Measurements from ENCODE around the gene RPS3A.

Gene RPS3A

DNA sequence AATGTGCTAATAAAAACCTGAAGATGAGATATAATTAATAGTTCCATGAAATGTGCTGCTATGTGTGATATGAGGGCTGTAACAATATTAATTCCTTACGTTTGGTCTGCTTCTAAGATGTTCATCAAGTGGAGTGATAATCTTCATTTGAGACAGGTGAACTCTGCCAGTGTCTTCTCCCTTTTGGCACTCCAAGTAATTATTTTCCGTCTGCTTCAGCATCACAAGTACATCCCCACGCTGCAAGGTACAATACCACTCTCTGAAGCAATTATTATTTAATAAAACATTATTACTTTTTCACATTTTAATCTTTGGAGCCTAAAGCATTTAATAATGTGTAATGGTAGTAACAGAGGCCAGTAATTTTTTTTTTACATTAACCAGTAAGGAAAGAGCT is 44.4 kb downstream of the RPS3A start:
- H3K4me3 ChIP-seq (ENCODE audit: low read depth, low read length): no peak overlapping the region
- TF ChIP-seq, protein P1, sequence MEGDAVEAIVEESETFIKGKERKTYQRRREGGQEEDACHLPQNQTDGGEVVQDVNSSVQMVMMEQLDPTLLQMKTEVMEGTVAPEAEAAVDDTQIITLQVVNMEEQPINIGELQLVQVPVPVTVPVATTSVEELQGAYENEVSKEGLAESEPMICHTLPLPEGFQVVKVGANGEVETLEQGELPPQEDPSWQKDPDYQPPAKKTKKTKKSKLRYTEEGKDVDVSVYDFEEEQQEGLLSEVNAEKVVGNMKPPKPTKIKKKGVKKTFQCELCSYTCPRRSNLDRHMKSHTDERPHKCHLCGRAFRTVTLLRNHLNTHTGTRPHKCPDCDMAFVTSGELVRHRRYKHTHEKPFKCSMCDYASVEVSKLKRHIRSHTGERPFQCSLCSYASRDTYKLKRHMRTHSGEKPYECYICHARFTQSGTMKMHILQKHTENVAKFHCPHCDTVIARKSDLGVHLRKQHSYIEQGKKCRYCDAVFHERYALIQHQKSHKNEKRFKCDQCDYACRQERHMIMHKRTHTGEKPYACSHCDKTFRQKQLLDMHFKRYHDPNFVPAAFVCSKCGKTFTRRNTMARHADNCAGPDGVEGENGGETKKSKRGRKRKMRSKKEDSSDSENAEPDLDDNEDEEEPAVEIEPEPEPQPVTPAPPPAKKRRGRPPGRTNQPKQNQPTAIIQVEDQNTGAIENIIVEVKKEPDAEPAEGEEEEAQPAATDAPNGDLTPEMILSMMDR (IDR thresholded peaks at IDR 0.05; ENCODE audit: low read depth, low read length): no peak
- no peak for TF ChIP-seq POLR2A (IDR thresholded peaks at IDR 0.05; ENCODE audit: extremely low read depth, insufficient read length)
- TF ChIP-seq, protein P2, sequence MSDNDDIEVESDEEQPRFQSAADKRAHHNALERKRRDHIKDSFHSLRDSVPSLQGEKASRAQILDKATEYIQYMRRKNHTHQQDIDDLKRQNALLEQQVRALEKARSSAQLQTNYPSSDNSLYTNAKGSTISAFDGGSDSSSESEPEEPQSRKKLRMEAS (IDR thresholded peaks at IDR 0.05; ENCODE audit: low read depth, low read length): no peak
- TF ChIP-seq MYC (IDR thresholded peaks at IDR 0.05; ENCODE audit: low read depth, low read length): no peak
- no peak for DNase-seq (ENCODE audit: low read depth)

DNA sequence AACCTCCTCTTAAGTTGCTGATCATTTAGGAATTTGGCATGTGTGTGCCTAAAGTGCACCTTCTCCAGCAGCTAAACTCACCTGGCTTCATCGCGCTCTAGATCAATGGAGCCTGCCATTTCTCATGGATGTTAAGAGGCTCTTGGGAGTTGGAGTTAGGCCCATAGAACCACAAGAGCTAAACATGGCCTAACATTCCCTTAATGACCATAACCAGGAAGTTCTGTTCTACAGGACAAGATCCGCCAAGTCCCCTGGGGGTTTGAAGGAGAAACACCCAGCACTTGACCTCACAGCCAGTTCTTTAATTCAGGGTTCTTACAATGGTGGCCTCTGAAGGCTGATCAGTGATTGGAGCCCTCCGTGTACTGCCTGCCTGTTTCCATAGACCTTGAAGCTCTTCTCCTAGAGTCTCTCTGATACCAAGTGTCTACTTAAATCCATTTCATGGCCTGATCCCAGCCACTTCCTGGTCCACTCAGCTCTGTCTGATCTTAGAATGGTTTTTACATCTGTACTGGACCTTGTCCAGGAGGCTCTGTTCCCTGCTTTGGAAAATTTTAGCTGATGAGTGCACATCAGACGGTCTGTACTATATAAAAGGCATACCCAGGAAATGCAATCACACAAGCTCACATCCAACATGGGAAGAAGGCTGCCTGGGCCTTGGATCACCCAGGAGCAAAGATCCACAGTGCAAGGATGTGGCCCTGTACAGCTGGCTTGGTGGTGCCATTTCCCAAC is 45.1 kb downstream of the RPS3A start:
- H3K4me3 ChIP-seq (ENCODE audit: low read depth, low read length): no peak overlapping the region
- TF ChIP-seq, protein P2 (IDR thresholded peaks at IDR 0.05; ENCODE audit: low read depth, low read length): no peak
- TF ChIP-seq POLR2A (IDR thresholded peaks at IDR 0.05; ENCODE audit: extremely low read depth, insufficient read length): no peak
- TF ChIP-seq, protein P1 (IDR thresholded peaks at IDR 0.05; ENCODE audit: low read depth, low read length): no peak
- no peak for TF ChIP-seq MYC (IDR thresholded peaks at IDR 0.05; ENCODE audit: low read depth, low read length)
- no peak for DNase-seq (ENCODE audit: low read depth)

DNA sequence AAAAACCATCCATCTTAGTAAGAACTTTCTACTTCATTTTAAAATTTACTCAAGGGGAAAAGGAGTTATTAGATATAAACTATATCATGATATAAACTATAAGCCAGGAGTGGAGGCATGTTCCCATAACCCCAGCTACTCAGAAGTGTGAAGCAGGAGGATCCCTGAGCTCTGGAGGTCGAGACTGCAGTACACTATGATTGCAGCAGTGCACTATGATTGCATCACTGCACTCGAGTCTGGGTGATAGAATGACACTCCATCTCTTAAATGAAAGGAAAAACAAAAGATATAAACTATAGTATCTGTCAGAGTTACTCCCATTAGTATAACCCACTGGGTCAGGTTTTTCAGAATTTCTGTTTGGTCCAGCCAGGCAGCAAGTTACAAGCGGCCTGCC is 47.6 kb downstream of the RPS3A start:
- TF ChIP-seq POLR2A (IDR thresholded peaks at IDR 0.05; ENCODE audit: extremely low read depth, insufficient read length): no peak
- TF ChIP-seq, protein P1 (IDR thresholded peaks at IDR 0.05; ENCODE audit: low read depth, low read length): no peak
- TF ChIP-seq, protein P2 (IDR thresholded peaks at IDR 0.05; ENCODE audit: low read depth, low read length): no peak
- TF ChIP-seq MYC (IDR thresholded peaks at IDR 0.05; ENCODE audit: low read depth, low read length): no peak
- no peak overlapping the region for H3K4me3 ChIP-seq (ENCODE audit: low read depth, low read length)
- DNase-seq (ENCODE audit: low read depth): peak; percentile 4

DNA sequence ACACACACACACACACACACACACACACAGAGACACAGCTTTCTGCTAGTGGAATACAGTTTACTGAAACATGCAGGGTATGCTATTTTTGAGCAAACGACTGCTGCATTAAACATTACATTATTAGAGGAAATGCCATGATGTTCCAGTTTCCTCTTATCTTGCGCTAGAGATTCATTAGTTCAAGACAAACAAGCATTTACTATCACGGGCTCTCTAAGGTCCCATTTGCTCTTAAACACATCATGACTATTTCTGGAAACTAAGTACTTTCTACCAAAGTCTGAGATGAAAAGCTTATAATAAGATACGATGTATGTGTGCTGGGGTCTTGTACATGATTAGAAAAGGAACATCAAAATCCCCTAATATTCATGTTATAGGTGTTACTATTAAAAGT is 48.8 kb downstream of the RPS3A start:
- TF ChIP-seq MYC (IDR thresholded peaks at IDR 0.05; ENCODE audit: low read depth, low read length): no peak
- TF ChIP-seq, protein P2 (IDR thresholded peaks at IDR 0.05; ENCODE audit: low read depth, low read length): no peak
- TF ChIP-seq, protein P1 (IDR thresholded peaks at IDR 0.05; ENCODE audit: low read depth, low read length): no peak
- TF ChIP-seq POLR2A (IDR thresholded peaks at IDR 0.05; ENCODE audit: extremely low read depth, insufficient read length): no peak
- no peak for DNase-seq (ENCODE audit: low read depth)
- H3K4me3 ChIP-seq (ENCODE audit: low read depth, low read length): no peak overlapping the region

DNA sequence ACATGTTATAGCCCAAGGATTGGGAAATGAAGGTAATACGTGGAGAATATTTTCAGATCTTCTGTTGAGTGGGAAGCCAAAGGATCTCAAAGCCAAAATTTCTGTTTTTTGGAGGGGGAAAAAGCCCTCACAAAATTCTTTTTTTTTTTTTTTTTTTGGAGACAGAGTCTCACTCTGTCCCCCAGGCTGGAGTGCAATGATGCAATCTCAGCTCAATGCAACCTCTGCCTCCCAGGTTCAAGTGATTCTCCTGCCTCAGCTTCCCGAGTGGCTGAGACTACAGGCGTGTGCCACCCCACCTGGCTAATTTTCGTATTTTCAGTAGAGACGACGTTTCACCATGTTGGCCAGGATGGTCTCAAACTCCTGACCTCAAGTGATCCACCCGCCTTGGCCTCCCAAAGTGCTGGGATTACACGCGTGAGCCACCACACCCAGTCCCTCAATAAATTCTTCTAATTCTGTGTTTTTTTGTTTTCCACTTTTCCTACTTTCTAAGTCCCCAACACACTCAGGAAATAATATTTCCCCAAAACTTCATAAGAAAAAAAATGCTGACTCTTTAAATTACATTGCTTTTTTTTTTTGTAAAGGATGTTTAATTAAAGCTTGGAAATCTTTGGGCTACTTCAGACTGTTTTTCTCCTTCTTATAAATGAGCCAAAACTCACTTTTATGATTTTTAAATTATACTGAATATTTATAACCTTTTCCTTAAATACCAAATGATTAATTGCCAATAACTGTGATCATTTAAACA is 51.6 kb downstream of the RPS3A start:
- DNase-seq (ENCODE audit: low read depth): no peak
- TF ChIP-seq POLR2A (IDR thresholded peaks at IDR 0.05; ENCODE audit: extremely low read depth, insufficient read length): no peak
- TF ChIP-seq MYC (IDR thresholded peaks at IDR 0.05; ENCODE audit: low read depth, low read length): no peak
- TF ChIP-seq, protein P1 (IDR thresholded peaks at IDR 0.05; ENCODE audit: low read depth, low read length): no peak
- TF ChIP-seq, protein P2 (IDR thresholded peaks at IDR 0.05; ENCODE audit: low read depth, low read length): no peak
- no peak overlapping the region for H3K4me3 ChIP-seq (ENCODE audit: low read depth, low read length)
